Stimulated activated CD8-positive, alpha-beta memory T cell treated with anti-CD3 and anti-CD28 coated beads, Interleukin-15, amount 100 ng/mL, for 4 hours (primary cell): ENCODE data around the gene LPA.
"Not testable (repeated sequence)": the region's sequence is repeated elsewhere in the genome, so short reads cannot be mapped to it uniquely, and the experiment has no call there.

Experiments used
- DNase-seq, 2 donors: peaks; one replicate each; pipeline ENCODE4 v3.0.0-alpha.2; 2020; ENCODE audit warnings: low read depth in 2 of 2

LPA gene, protein sequence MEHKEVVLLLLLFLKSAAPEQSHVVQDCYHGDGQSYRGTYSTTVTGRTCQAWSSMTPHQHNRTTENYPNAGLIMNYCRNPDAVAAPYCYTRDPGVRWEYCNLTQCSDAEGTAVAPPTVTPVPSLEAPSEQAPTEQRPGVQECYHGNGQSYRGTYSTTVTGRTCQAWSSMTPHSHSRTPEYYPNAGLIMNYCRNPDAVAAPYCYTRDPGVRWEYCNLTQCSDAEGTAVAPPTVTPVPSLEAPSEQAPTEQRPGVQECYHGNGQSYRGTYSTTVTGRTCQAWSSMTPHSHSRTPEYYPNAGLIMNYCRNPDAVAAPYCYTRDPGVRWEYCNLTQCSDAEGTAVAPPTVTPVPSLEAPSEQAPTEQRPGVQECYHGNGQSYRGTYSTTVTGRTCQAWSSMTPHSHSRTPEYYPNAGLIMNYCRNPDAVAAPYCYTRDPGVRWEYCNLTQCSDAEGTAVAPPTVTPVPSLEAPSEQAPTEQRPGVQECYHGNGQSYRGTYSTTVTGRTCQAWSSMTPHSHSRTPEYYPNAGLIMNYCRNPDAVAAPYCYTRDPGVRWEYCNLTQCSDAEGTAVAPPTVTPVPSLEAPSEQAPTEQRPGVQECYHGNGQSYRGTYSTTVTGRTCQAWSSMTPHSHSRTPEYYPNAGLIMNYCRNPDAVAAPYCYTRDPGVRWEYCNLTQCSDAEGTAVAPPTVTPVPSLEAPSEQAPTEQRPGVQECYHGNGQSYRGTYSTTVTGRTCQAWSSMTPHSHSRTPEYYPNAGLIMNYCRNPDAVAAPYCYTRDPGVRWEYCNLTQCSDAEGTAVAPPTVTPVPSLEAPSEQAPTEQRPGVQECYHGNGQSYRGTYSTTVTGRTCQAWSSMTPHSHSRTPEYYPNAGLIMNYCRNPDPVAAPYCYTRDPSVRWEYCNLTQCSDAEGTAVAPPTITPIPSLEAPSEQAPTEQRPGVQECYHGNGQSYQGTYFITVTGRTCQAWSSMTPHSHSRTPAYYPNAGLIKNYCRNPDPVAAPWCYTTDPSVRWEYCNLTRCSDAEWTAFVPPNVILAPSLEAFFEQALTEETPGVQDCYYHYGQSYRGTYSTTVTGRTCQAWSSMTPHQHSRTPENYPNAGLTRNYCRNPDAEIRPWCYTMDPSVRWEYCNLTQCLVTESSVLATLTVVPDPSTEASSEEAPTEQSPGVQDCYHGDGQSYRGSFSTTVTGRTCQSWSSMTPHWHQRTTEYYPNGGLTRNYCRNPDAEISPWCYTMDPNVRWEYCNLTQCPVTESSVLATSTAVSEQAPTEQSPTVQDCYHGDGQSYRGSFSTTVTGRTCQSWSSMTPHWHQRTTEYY (N-terminal part only)

DNA sequence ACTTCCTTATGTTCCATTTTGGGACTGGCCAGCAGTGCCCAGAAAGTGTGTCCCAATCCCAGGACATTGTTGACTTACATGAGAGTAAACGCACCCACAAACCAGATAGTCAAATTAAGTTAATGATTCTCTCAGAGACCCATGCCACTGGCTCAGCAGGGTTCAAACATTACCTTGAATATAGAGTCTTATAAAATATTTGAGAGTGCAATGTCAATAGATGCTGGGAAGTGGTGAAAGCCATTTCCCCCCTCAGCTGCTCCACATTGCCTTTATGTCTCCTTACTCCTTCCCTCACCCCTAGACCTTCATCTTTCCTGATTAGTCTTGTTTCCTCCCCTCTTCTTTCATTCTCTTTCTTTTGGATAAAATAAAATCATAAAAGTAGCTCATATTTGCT lies at the start of gene LPA:
TSS of gene LPA (minus strand) at position 78 of the 400 bp plus-strand sequence. CDS start at position 17, 61 bp downstream.
- DNase-seq: not testable (repeated sequence)

DNA sequence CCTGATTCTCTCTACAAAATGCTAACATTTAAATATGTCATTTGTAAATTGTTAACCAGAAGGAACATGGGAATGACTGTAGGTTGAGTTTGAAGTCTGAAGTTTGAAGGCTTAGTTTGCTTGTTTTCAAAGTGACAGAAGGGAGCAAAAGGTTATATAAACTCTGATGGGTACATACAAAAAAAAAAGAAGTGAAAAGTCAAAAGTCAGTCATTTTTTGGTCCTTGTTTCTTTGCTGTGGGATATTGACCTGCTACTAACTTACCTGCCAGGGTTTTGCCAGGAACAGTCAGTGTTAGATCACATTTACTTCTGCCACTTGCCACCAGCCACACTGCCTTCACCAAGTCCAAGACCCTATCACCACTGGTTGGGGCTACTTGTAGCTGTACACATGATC lies 44.9 kb upstream of the LPA start:
- DNase-seq: not testable (repeated sequence)

DNA sequence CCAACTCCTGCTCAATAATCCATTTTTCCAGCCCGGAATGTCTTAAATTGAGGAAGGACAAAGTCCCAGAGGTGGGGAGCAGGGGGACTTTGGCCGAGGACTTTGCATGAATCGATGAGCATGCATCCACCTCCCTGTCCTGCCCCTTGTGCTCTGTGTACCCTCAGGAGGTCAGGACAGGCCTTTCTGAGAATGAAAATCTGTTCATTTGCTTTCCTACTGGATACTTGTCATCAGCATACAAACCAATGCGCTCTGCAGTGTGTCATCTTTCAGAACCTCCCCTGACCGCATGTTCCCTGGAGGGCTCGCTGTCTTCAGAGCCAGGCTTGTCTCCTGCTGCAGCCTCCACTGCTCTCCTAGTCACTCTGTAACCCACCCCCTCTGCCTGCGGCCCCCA lies 40.6 kb upstream of the LPA start:
- not testable (repeated sequence) for DNase-seq

DNA sequence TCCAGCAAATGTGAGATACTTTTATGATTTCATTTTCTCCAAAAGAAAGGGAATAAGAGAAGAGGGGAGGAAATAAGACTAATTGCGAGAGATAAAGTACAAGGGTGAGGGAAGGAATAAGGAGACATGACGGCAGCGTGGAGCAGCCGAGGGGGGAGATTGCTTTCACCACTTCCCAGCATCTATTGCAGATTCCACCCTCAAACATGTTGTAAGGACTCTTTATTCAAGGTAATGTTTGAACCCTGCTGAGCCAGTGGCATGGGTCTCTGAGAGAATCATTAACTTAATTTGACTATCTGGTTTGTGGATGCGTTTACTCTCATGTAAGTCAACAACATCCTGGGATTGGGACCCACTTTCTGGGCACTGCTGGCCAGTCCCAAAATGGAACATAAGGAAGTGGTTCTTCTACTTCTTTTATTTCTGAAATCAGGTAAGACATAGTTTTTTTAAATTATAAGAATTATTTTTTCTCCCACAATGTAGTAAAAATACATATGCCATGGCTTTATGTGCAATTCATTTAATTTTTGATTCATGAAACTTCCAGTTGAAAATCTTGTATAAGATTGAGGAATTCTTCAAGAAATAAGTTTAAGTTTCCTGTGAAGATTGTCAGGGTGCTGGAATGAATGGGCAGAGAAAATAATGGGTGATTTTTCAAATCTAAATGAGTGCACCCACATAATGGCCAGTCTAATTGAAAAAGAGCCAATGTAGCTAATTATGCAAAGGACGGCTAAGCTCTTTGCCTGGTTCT lies 38.0 kb upstream of the LPA start, which contains the start of gene PLG:
TSS of gene PLG (plus strand) at position 327 of the 763 bp plus-strand sequence. CDS start at position 388, 61 bp downstream.
- DNase-seq: not testable (repeated sequence)

DNA sequence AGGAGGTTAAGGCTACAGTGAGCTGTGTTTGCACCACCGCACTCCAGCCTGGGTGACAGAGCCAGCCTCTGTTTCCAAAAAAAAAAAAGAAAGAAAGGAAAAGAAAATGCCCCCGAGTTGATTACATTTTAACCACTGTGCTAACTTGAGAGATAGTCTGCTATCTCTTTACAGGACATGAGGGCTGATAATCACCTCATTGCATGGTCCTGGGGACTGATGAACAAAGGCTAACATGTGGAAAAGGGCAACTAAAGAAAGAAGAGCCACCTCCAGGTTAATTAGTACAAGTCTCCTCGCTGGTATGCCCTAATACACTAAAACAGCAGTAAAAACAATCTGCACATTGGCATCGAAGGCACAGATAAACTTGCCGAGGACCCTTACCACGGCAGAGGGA lies 33.8 kb upstream of the LPA start:
- no peak for DNase-seq

DNA sequence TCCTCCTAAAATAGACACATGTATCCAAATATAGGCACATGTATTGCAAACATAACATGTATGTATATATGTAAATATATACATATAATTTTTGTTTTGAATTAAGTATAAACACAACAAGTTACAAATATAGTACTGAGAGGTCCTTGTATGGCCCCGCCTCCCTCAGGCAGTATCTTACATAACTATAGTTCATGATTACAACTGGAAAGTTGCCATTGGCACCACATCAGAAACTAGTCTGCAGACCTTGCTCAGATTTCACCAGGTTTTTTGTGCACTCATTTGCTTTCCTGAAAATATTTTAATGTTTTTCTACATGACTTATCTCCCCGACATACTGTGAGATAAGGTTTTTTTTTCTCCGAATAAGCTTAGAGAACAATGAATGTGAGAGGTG lies 32.8 kb upstream of the LPA start:
- not testable (repeated sequence) for DNase-seq

DNA sequence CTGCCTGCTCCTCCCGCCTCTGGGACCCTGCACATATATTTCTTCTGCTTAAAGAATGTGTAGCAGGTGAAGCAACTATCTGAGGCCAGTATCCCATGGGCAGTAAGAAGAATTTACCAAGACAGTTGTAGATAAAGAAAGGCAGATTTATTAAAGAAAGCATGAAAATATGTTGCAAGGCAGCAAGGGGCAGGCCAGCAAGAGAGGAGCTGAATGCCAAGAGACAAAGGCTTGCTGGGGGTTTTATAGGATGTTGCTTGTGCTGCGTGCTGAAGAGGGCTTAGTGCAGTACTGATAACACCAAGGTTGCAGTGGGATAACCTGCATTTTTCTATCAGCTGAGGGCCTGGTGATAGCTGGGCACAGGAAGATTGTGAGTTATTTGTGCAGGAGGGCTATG lies 31.5 kb upstream of the LPA start:
- not testable (repeated sequence) for DNase-seq

DNA sequence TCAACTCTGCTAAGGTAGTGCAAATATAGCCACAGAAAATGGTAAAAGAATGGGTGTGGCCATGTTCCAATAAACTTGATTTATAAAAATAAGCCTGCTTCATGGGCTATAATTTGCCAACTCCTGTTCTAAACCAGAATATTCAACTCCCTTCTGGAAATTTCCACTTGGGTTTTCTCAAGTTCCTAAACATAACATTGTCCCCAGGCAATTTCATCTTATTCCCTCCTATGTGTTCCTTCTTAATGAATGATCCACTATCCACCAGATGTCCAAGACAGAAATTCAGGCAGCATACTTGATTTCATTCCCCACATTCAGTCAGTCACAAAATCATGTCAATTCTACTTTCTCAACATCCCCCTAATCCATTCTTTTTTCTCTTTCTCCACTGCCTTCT lies 30.9 kb upstream of the LPA start:
- DNase-seq: not testable (repeated sequence)

DNA sequence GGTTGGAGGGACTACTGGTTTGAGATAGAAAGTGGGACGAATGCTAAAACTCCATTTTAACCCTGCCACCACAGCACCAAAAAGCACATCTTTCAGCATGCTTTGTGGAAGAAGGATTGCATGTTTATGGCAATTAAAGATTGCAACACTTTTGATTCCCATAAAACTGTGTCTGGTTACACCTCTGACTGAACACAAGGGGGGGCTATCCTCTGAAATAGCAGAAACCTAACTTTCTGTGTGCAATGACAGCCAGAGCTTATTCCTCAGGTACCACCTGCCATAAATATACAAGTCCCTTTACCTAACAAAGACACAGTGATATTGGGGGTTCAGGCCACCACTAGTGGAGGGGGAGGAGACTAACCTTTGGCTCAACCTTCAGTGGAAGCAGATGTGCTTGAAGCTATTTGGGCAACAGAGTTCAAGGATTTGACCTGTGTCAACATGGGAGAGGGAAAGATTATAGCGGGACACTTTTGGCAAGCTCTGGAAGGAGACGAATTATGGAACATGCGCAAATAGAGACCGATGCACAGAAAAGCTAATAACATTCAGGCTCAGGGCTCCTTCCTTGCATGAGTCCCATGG lies 28.4 kb upstream of the LPA start:
- DNase-seq: no peak

DNA sequence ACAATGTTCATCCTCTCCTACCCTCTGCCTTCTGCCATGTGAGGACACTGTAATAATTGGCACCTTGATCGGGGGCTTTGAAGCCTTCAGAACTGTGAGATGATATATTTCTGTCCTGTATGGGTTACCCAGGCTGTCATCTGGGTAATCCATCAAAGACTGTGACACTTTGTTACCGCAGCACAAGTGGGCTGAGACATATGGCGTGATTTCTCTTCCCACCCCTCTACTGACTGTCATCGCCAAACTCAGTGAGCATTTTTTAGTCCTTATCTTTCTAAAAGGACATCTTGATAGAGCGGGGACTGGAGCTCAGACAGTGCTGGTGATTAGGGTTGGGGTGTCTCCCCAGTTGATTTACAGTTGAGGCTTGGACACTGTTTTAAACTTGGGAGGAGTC lies 27.5 kb upstream of the LPA start:
- DNase-seq: no peak

DNA sequence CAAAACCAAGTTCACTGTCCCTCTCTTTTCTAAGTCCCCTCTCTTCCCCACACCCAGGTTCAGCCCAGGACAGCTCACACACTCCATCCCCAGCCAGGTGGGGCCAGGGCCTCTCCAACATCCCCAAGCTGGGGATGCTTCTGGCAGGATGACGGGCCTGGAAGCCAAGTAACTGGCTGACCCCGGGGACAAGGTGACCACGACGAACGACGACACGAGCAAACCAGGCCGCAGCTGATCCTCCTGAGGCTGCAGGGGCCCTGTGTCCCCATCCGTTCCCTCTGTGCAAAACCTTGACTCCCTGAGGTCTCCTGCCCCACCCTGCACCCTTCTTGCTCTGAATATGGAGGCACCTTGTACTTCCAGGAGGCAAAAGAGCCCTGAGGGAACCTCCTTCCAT lies 26.4 kb upstream of the LPA start:
- no peak for DNase-seq

DNA sequence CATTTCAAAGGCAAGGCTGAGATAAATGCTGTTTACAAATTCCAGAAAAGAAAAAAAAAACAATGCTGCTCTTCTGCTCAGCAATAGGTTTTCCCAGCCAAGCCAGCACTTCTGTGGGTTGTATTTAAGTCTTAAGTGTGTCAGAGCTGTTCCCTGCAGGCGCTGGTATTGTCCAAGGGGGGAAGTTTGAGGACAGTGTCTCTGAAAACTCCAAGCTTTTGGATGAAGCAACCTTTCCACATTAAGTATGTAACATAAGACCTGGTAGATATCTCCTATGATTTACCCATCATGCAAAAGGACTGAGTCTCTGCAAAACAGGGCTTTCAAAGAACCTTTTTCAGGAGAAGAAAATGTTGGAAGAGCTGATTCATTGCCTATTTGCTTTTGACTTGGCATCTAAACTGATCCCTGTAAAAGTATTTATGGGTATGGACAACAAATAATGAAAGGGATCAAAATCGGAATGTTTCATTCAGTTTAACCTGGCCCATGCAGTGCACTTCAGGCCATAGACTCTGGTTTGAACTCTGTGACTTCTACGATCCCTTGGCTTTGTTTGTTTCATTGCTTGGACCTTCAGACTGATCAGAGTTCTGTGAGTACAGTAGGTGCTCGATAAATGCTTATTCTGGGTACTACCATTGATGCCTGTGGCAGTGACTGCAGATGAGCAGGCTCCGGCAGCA lies 21.8 kb upstream of the LPA start:
- no peak for DNase-seq

DNA sequence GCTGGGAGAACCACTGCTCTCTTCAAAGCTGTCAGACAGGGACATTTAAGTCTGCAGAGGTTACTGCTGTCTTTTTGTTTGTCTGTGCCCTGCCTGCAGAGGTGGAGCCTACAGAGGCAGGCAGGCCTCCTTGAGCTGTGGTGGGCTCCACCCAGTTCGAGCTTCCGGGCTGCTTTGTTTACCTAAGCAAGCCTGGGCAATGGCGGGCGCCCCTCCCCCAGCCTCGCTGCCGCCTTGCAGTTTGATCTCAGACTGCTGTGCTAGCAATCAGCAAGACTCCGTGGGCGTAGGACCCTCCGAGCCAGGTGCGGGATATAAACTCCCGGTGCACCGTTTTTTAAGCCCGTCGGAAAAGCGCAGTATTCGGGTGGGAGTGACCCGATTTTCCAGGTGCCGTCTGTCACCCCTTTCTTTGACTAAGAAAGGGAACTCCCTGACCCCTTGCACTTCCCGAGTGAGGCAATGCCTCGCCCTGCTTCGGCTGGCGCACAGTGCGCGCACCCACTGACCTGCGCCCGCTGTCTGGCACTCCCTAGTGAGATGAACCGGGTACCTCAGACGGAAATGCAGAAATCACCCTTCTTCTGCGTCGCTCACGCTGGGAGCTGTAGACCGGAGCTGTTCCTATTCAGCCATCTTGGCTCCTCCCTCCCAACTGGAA lies 21.2 kb upstream of the LPA start:
- not testable (repeated sequence) for DNase-seq

DNA sequence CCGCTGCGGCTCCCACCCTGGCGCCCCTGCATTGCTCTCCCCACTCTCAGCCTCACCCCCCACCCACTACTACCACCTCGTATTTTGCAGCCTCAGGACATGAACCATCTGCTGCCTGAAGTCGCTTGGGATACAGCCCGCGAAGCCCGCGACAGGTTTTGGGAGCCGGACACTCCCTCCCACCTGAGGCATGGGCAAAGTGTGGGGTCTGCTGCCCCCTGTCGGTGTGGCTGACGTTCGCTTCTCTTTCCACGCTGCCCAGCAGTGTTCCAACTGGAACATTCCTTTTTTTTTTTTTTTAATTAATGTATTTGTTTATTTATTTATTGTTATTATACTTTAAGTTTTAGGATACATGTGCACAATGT lies 15.3 kb upstream of the LPA start:
- DNase-seq: no peak

DNA sequence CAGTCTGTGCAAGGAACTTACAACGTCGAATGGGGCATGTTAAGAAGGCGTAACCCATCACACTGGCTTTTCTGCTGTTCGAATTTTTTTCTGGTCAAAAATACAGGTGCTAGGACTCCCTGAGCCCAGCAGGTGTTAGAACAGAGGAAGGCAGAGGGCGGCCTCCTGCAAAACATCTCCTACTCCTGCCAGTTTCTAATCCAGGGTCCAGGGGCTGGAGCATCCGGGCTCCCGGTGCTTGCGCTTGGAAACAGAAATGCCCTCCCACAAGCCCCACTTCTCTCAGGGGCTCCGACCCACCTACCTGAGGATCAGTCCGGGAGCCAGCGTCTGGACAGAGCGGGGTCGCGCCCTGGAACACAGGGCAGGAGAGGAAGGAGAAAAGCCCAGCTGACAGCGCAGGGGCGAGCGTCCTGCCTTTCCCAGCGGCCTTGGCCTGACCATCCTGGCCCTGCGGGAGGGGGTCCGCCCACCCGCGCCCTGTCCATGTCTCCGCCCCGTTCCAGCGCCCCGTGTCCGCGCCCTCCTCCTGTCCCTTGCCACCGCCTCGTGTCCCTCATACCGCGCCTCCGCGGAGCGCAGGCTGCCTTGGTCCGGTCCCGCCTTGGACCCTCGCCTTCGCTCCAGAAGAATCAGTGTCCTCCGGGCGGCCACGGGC lies 14.8 kb upstream of the LPA start:
- no peak for DNase-seq

DNA sequence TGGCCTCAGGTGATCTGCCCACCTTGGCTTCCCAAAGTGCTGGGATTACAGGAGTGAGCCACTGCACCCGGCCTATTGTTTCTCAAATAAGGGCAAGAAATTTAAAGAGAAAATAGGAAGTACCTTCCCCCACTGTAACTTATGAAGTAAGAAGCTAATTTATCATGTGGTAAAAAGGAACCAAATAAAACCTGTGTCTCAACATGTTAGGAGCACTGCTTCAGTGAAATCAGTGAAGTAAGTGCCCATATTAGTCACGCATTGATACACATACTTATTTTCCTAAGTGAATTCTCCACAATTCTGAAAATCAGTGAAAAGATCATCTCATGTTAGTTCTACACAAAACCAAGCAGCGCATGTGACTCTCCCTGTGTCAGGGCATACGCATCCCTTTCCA lies 14.2 kb upstream of the LPA start:
- DNase-seq: no peak

DNA sequence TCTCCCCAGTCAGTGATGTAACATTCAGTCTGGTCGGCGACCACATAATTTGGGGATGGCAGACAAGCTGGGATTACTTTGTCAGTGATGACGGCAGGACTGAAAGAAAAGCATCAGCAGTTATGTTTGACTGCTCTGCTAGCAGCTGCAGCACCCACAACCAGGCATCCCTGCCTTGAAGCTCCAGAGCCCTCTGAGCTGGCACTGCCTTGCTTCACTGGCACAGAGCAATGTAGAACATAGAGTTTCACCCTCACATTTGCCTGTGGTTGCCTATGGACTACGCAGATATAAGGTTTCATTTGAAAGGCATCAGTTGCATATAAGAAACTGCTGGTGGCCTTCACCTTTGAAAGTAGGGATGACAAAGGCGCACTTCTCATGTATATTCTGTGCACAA lies 12.3 kb upstream of the LPA start:
- DNase-seq: not testable (repeated sequence)

DNA sequence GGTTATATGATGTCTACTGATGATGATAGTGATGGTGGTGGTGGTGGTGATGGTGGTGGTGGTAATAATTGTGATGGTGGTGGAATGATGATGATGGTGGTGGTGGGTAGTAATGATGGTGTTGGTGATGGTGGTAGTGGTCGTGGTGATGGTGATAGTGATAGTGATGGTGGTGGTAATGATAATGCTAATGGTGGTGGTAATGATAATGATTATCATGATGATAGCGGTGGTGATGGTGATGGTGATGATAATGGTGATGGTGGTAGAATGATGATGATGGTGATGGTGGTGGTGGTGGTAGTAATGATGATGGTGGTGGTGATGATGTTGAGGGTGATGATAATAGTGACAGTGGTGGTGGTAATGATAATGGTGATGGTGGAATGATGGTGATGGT lies 4.5 kb upstream of the LPA start:
- DNase-seq: no peak
